WTC11 (cell line): ENCODE data around the gene ATP9B. TPM values are rescaled to one million over a fixed set of nuclear protein-coding genes. Genes with fewer than 3 reads are reported as not detected.

Experiments
- ATAC-seq: fragments of 200-7000 bp; cut with Tn5 transposase; 2 replicates; pipeline ENCODE4 v1.10.0; 2021; ENCODE audit warnings: mild to moderate bottlenecking, moderate library complexity
- CTCF ChIA-PET: fragments of 300-600 bp; sonication (Branson Sonifier 250); formaldehyde crosslinking; loops from one replicate; lab custom pipeline; 2021; ENCODE audit warnings: antibody characterized with exemption; lab: Charles Lee
- POLR2A ChIA-PET: fragments of 350-600 bp; sonication (Branson Sonifier 250); formaldehyde crosslinking; loops from one replicate; lab custom pipeline; 2021; ENCODE audit warnings: antibody characterized with exemption; lab: Charles Lee
- DNase-seq: peaks from one replicate; pipeline ENCODE4 v3.0.0; 2021; ENCODE audit warnings: low spot score
- H3K27ac Mint-ChIP-seq: 2 replicates; pipeline ENCODE4 v1.8.0; 2021; ENCODE audit warnings: mixed read lengths
- H3K27me3 Mint-ChIP-seq: 2 replicates; pipeline ENCODE4 v1.8.0; 2021; ENCODE audit warnings: low read depth, mild to moderate bottlenecking, moderate library complexity, mixed read lengths
- H3K36me3 Mint-ChIP-seq: 2 replicates; pipeline ENCODE4 v1.8.0; 2021; ENCODE audit warnings: mixed read lengths
- H3K4me1 Mint-ChIP-seq: 2 replicates; pipeline ENCODE4 v1.8.0; 2022; ENCODE audit warnings: mixed read lengths
- H3K4me3 Mint-ChIP-seq: 2 replicates; pipeline ENCODE4 v1.8.0; 2021; ENCODE audit warnings: mild to moderate bottlenecking, moderate library complexity, mixed read lengths
- H3K9me3 Mint-ChIP-seq: 2 replicates; pipeline ENCODE4 v1.8.0; 2021; ENCODE audit warnings: mixed read lengths
- AFF4 ChIP-seq: sonication (generic); formaldehyde crosslinking; IDR thresholded peaks from 2 replicates; pipeline ENCODE4 v1.8.1; 2023; ENCODE audit warnings: mild to moderate bottlenecking, missing genetic modification reagents, borderline replicate concordance
- ATF1 ChIP-seq: sonication (generic); formaldehyde crosslinking; IDR thresholded peaks from 2 replicates; pipeline ENCODE4 v1.8.1; 2023; ENCODE audit warnings: mild to moderate bottlenecking, moderate library complexity, missing genetic modification reagents
- CREB1 ChIP-seq: sonication (generic); formaldehyde crosslinking; IDR thresholded peaks from 2 replicates; pipeline ENCODE4 v1.8.0; 2023; ENCODE audit warnings: mild to moderate bottlenecking, missing genetic modification reagents
- CREM ChIP-seq: sonication (generic); formaldehyde crosslinking; IDR thresholded peaks from 2 replicates; pipeline ENCODE4 v1.8.1; 2022; ENCODE audit warnings: mild to moderate bottlenecking, missing genetic modification reagents, moderate library complexity
- E2F4 ChIP-seq: sonication (generic); formaldehyde crosslinking; IDR thresholded peaks from 2 replicates; pipeline ENCODE4 v1.8.1; 2022; ENCODE audit warnings: low read depth, mild to moderate bottlenecking, moderate library complexity, missing genetic modification reagents, borderline replicate concordance
- ERG ChIP-seq: fragments of 250-450 bp; sonication (Bioruptor Pico); IDR thresholded peaks from 2 replicates; pipeline ENCODE4 v1.8.0; 2021; ENCODE audit warnings: mild to moderate bottlenecking
- ESRRA ChIP-seq: sonication (generic); formaldehyde crosslinking; IDR thresholded peaks from 2 replicates; pipeline ENCODE4 v1.8.1; 2022; ENCODE audit warnings: mild to moderate bottlenecking, missing genetic modification reagents, borderline replicate concordance
- FOXP4 ChIP-seq: sonication (generic); formaldehyde crosslinking; IDR thresholded peaks from 2 replicates; pipeline ENCODE4 v1.8.0; 2022; ENCODE audit warnings: mild to moderate bottlenecking, missing genetic modification reagents
- HMGXB4 ChIP-seq: sonication (generic); formaldehyde crosslinking; IDR thresholded peaks from 2 replicates; pipeline ENCODE4 v1.8.1; 2023; ENCODE audit warnings: mild to moderate bottlenecking, moderate library complexity, missing genetic modification reagents
- JAZF1 ChIP-seq: fragments of 250-450 bp; sonication (Bioruptor Pico); IDR thresholded peaks from 2 replicates; pipeline ENCODE4 v1.9.0; 2021; ENCODE audit warnings: moderate library complexity, mild to moderate bottlenecking, inconsistent platforms
- JUN ChIP-seq: sonication (generic); formaldehyde crosslinking; IDR thresholded peaks from 2 replicates; pipeline ENCODE4 v1.8.0; 2023; ENCODE audit warnings: mild to moderate bottlenecking, missing genetic modification reagents
- MAX ChIP-seq: sonication (generic); formaldehyde crosslinking; IDR thresholded peaks from 2 replicates; pipeline ENCODE4 v1.8.0; 2022; ENCODE audit warnings: mild to moderate bottlenecking, missing genetic modification reagents
- NFE2L1 ChIP-seq: sonication (generic); formaldehyde crosslinking; IDR thresholded peaks from 2 replicates; pipeline ENCODE4 v1.8.1; 2023; ENCODE audit warnings: missing genetic modification reagents
- SMAD3 ChIP-seq: sonication (generic); formaldehyde crosslinking; IDR thresholded peaks from 2 replicates; pipeline ENCODE4 v1.8.0; 2022; ENCODE audit warnings: missing genetic modification reagents, mild to moderate bottlenecking, borderline replicate concordance
- STAT6 ChIP-seq: sonication (generic); formaldehyde crosslinking; conservative IDR thresholded peaks from 2 replicates; pipeline ENCODE4 v1.8.1; 2023; ENCODE audit warnings: mild to moderate bottlenecking, low read depth, missing genetic modification reagents, moderate library complexity
- ZNF121 ChIP-seq: sonication (generic); formaldehyde crosslinking; IDR thresholded peaks from 2 replicates; pipeline ENCODE4 v1.8.0; 2023; ENCODE audit warnings: missing genetic modification reagents
- ZNF138 ChIP-seq: sonication (generic); formaldehyde crosslinking; conservative IDR thresholded peaks from 2 replicates; pipeline ENCODE4 v1.8.1; 2022; ENCODE audit warnings: mild to moderate bottlenecking, moderate library complexity, missing genetic modification reagents
- ZNF219 ChIP-seq: sonication (generic); formaldehyde crosslinking; IDR thresholded peaks from 2 replicates; pipeline ENCODE4 v1.8.0; 2023; ENCODE audit warnings: missing genetic modification reagents, mild to moderate bottlenecking, borderline replicate concordance
- total RNA-seq: library from RNA; stranded (reverse); gene quantifications from 3 replicates; pipeline ENCODE4 v1.2.3, GENCODE V29; 2021

ATP9B gene
- total RNA-seq, 1 experiment from 2014 or later, result 19.0 TPM

GRCh38 chr18:79299272-79299671, 230.1 kb downstream of the ATP9B start (continued):
- no peak for TF ChIP-seq STAT6 (CRISPR knock-in tag)
- TF ChIP-seq ESRRA, result no peak
- TF ChIP-seq AFF4 (CRISPR knock-in tag), result no peak
- no peak for TF ChIP-seq HMGXB4 (CRISPR knock-in tag)
- no peak for TF ChIP-seq FOXP4
- TF ChIP-seq E2F4 (CRISPR knock-in tag), result no peak
- no peak for TF ChIP-seq CREB1 (CRISPR knock-in tag)
- no peak for TF ChIP-seq ERG (CRISPR knock-in tag)

- ATAC-seq (no peak), DNase-seq (no peak)
- H3K27ac Mint-ChIP-seq, result peak overlapping the region; percentile 44
- POLR2A ChIA-PET, result no interaction called here
- H3K36me3 Mint-ChIP-seq, result no peaks in the 10 kb centered on the region
- H3K27me3 Mint-ChIP-seq, result no peaks in the 10 kb centered on the region
- H3K4me1 Mint-ChIP-seq, result peaks cover 7% of the 10 kb centered on the region
- H3K9me3 Mint-ChIP-seq, result no peaks in the 10 kb centered on the region
- CTCF ChIA-PET, result no interaction called here
- no peak overlapping the region for H3K4me3 Mint-ChIP-seq
- TF ChIP-seq ATF1 (CRISPR knock-in tag), result no peak
- TF ChIP-seq ZNF121, result no peak
- no peak for TF ChIP-seq CREM (CRISPR knock-in tag)
- no peak for TF ChIP-seq NFE2L1 (CRISPR knock-in tag)
- TF ChIP-seq JUN (CRISPR knock-in tag), result no peak
- TF ChIP-seq AFF4 (CRISPR knock-in tag), result no peak
- TF ChIP-seq ZNF138, result no peak
- TF ChIP-seq ZNF219 (CRISPR knock-in tag), result no peak
- no peak for TF ChIP-seq SMAD3
- TF ChIP-seq MAX (CRISPR knock-in tag), result no peak
- TF ChIP-seq JAZF1 (CRISPR knock-in tag), result no peak
These were observed 230.5 kb downstream of the ATP9B start for GRCh38 chr18:79299711-79300110.
